Astrocyte of the spinal cord (primary cell): ENCODE data around the gene ENPP1.

Source experiments
- DNase-seq: peaks from one replicate; pipeline ENCODE4 v3.0.0; 2011; ENCODE audit warnings: low read depth, low spot score
- H3K4me3 ChIP-seq: 2 replicates; pipeline ENCODE4 v1.5.1; 2011; ENCODE audit warnings: low read depth, mild to moderate bottlenecking, low read length, moderate library complexity
- CTCF ChIP-seq: IDR thresholded peaks from 2 replicates; pipeline ENCODE4 v1.5.1; 2012; ENCODE audit warnings: low read depth, mild to moderate bottlenecking, low read length, inconsistent platforms
- in situ Hi-C: cut with HindIII; loops from 2 replicates; pipeline ENCODE4 v1.10.0; 2017; ENCODE audit warnings: low sequenced_read_pairs

ENPP1 gene

GRCh38 chr6:131885237-131885636 is 77.4 kb downstream of the ENPP1 start:
- DNase-seq = no peak

GRCh38 chr6:131886517-131886916 is 78.7 kb downstream of the ENPP1 start:
- in situ Hi-C loops = no loop called here
- TF ChIP-seq CTCF = no peak
- no peak overlapping the region for H3K4me3 ChIP-seq
- no peak for DNase-seq

More at GRCh38 chr6:131885237-131885636, 77.4 kb downstream of the ENPP1 start:
- TF ChIP-seq CTCF = no peak
- H3K4me3 ChIP-seq = no peak overlapping the region
- in situ Hi-C loops = no loop called here

GRCh38 chr6:131890091-131890490 is 82.3 kb downstream of the ENPP1 start:
- DNase-seq = no peak

GRCh38 chr6:131893198-131893597 is 85.4 kb downstream of the ENPP1 start:
- no peak for TF ChIP-seq CTCF
- no peak for DNase-seq
- in situ Hi-C loops = no loop called here

More at GRCh38 chr6:131890091-131890490, 82.3 kb downstream of the ENPP1 start:
- in situ Hi-C loops = no loop called here
- TF ChIP-seq CTCF = no peak
- H3K4me3 ChIP-seq = no peak overlapping the region

GRCh38 chr6:131894493-131895424 is 86.9 kb downstream of the ENPP1 start:
- no peak for TF ChIP-seq CTCF

More at GRCh38 chr6:131893198-131893597, 85.4 kb downstream of the ENPP1 start:
- H3K4me3 ChIP-seq = no peak overlapping the region

GRCh38 chr6:131897050-131897435 is 89.2 kb downstream of the ENPP1 start:
- no peak for TF ChIP-seq CTCF
- no peak overlapping the region for H3K4me3 ChIP-seq
- DNase-seq = no peak
- in situ Hi-C loops = no loop called here

More at GRCh38 chr6:131894493-131895424, 86.9 kb downstream of the ENPP1 start:
- H3K4me3 ChIP-seq = no peak overlapping the region
- in situ Hi-C loops = no loop called here
- no peak for DNase-seq
